A549 treated with Hydrocortisone at 1 μM for 4 hours (cell line): Measurements from ENCODE around the gene DHX35. TPM values are rescaled to one million over a fixed set of nuclear protein-coding genes. Genes with fewer than 3 reads are reported as not detected.

ENCODE experiments used
- total RNA-seq: library from RNA; stranded (reverse); fragments of 200-300 nt; extraction: Qiagen RNA extraction; gene quantifications from 5 replicates; pipeline ENCODE4 v1.2.3, GENCODE V29; 2022

The DHX35 gene
- 7.4 to 8.8 TPM (median 7.9 TPM) in 5 replicates for total RNA-seq

GRCh38 chr20:38962044-38962927 is at the start of gene DHX35:
Gene DHX35, plus strand, starts transcription at chr20:38962344. Its CDS starts 24 bp downstream, at chr20:38962368.

DNA sequence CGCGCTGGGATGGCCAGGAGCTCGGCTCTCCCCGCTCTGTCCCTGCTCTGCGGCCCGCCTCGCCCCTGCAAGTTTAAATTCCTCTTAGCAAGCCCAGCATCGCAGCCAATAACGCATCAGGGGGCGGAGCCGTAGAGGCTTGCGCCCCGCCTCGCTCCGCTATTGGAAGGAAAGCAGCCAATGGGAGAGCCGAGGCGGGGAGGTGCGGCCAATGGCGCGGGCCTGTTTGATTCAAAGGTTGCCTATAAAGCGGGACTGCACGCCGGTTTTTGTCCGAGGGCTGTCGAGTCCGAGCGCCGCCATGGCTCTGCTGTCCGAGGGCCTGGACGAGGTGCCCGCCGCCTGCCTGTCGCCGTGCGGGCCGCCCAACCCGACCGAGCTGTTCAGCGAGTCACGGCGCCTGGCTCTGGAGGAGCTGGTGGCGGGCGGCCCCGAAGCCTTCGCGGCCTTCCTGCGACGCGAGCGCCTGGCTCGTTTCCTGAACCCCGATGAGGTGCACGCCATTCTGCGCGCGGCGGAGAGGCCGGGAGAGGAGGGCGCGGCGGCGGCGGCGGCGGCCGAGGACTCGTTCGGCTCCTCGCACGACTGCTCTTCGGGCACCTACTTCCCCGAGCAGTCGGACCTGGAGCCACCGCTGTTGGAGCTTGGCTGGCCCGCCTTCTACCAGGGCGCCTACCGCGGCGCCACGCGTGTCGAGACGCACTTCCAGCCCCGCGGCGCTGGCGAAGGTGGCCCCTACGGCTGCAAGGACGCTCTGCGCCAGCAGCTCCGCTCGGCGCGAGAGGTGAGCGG is 35.8 kb upstream of the DHX35 start, which contains the start of gene FAM83D:
Gene FAM83D, plus strand, starts transcription at position 276 of the 792 bp plus-strand sequence. Its CDS starts 26 bp downstream, at position 302.

Other genes starting within 250 kb of the DHX35 start
- not detected in 5 replicates for gene SLC32A1, start 237.9 kb upstream of the DHX35 start, total RNA-seq
- gene ACTR5, start 213.9 kb upstream of the DHX35 start, total RNA-seq = 9.0 to 9.7 TPM (median 9.4 TPM) in 5 replicates
- gene PPP1R16B, start 156.6 kb upstream of the DHX35 start, total RNA-seq = 0.08 to 0.22 TPM (median 0.14 TPM) in 5 replicates
- 62.2 to 69.8 TPM (median 65.9 TPM) in 5 replicates for gene FAM83D, start 35.9 kb upstream of the DHX35 start, total RNA-seq